ENCODE results near the gene MGRN1.

MGRN1 gene

DNA sequence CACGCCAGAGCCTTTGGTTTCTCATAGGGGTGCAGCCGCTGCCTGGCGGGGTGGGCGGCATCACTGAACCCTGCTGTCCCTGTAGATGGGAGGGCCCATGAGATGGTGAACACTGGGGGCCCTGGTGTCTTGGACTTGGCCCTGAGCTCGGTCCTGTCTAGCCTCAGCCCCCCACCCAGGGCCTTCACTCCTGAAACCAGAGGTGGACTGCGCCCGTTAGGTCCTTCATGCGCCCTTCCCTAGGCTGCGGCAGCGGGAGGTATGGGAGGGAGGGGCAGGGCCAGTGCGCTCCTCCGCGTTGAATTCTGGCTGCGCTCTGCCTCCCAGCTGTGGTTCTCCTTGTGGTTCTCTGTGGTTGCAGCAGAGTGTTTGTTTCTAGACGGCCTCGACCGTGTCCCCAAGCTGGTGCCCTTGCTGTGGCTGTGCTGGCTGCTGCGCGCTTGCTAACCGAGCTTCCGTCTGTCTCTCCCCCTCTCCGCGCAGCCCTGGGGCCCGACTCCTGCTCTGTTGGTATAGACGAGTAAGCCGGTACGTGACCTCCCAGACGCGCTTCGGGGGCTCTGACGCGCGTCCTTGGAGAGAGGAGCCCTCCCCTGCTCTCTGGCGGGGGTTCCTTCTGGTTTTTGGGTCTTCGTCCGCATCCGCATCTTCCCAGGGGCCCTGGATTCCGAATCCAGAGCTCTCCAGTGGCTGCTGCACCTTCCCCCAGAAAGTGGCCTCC is 61.3 kb downstream of the MGRN1 start:
- no peak for TF ChIP-seq JUND (IDR thresholded peaks at IDR 0.05; ENCODE audit: low read depth)
- in situ Hi-C loops (cut with HindIII; ENCODE audit: low pct_unique_long_range_greater_than_20kb, low sequenced_read_pairs), result no loop called here
- DNase-seq (ENCODE audit: low read depth in 1 of 2, low spot score in 1 of 2), result no peak

DNA sequence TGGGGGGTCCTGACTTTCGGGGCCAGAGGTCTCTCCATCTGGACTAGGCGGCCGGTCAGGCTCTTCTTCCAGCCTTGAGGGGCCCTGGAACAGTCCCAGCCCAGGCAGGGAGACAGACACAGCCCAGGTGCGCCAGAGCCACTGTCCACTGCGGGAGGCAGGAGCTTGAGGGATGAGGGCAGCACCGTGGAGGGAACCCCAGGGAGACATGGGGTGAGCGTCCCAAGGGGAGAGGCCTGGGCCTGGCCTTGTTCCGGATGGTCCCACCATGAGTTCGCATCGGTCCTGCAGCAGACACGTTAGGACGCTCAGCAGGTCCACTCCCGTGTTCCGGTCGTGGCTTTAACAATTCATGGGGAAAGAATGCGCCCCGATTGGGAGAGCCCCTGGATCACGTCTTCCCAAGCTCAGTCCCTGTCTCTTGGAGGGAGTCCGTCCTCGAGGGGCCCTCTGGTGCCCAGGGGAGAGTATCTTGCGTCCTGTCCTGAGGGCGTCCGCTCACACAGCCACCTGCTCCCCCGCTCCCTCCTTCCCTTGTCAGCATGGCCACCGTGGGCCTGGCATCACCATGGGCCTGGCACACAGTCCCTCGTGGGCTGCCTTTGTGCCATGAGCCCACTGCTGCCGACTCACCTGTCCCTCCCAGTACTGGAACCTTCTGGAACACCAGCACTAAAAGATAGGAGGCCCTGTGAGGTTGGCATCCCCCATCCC is 62.0 kb downstream of the MGRN1 start:
- in situ Hi-C loops (cut with HindIII; ENCODE audit: low pct_unique_long_range_greater_than_20kb, low sequenced_read_pairs), result no loop called here
- no peak for DNase-seq (ENCODE audit: low read depth in 1 of 2, low spot score in 1 of 2)
- no peak for TF ChIP-seq JUND (IDR thresholded peaks at IDR 0.05; ENCODE audit: low read depth)

DNA sequence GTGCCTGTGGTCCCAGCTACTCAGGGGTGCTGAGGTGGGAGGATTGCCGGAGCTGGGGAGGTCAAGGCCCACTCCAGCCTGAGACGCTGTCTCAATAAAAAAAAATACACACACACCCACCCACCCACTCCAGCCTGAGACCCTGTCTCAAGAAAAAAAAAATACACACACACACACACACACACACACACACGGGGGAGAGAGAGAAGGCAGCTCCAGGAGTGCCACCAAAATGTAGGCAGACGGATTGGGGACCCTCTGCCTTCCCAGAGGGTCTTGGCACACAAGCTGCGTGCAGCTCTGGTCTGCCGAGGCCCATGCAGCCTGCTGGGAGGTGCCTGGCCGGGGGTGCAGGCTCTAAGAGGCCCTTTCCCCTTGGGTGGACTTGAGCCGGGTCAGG is 62.8 kb downstream of the MGRN1 start:
- DNase-seq (ENCODE audit: low read depth in 1 of 2, low spot score in 1 of 2), result no peak
- in situ Hi-C loops (cut with HindIII; ENCODE audit: low pct_unique_long_range_greater_than_20kb, low sequenced_read_pairs), result no loop called here
- no peak for TF ChIP-seq JUND (IDR thresholded peaks at IDR 0.05; ENCODE audit: low read depth)

- in situ Hi-C loops (cut with HindIII; ENCODE audit: low pct_unique_long_range_greater_than_20kb, low sequenced_read_pairs), result no loop called here
- DNase-seq (ENCODE audit: low read depth in 1 of 2, low spot score in 1 of 2), result no peak
- no peak for TF ChIP-seq JUND (IDR thresholded peaks at IDR 0.05; ENCODE audit: low read depth)
These were observed 63.5 kb downstream of the MGRN1 start for GRCh38 chr16:4687946-4688673.

GRCh38 chr16:4688674-4689045 is 64.0 kb downstream of the MGRN1 start:
- no peak for TF ChIP-seq JUND (IDR thresholded peaks at IDR 0.05; ENCODE audit: low read depth)
- DNase-seq (ENCODE audit: low read depth in 1 of 2, low spot score in 1 of 2), result no peak
- in situ Hi-C loops (cut with HindIII; ENCODE audit: low pct_unique_long_range_greater_than_20kb, low sequenced_read_pairs), result no loop called here

- TF ChIP-seq JUND (IDR thresholded peaks at IDR 0.05; ENCODE audit: low read depth), result no peak
- in situ Hi-C loops (cut with HindIII; ENCODE audit: low pct_unique_long_range_greater_than_20kb, low sequenced_read_pairs), result no loop called here
- DNase-seq (ENCODE audit: low read depth in 1 of 2, low spot score in 1 of 2), result no peak
These were observed 64.6 kb downstream of the MGRN1 start for GRCh38 chr16:4689091-4689671.

DNA sequence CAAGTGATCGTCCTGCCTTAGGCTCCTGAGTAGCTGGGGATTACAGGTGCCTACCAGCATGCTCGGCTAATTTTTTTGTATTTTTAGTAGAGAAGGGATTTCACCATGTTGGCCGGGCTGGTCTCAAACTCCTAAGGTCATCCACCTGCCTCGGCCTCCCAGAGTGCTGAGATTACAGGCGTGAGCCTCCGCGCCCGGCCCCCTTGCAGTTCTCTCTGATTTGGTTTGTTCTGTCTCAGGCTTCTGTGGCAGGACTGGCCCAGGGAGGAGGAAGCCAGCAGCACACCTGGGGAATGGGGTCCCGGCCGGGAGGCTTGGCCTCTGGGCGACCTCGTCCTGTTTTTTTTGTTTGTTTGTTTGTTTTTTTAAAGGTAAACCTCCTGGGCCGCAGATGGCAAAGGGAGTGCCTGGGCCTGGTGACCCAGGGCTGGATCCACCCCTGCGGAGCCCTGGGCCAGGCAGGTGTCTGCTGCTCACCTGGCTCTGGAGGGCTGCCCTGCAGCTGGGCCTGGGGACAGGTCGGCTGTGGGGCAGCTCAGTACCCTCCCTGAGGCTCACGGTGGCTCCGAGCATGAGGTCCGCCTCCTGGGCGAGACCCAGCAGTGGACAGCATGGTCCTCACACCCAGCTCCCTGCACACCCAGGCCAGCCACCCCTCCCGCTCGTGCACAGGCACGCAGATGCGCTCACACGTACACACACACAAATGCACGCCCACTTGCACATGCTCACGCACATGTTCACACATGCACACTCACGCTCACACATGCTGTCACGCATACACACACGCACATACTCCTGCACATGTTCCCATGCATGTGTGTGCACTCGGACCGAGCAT is 65.5 kb downstream of the MGRN1 start:
- TF ChIP-seq JUND (IDR thresholded peaks at IDR 0.05; ENCODE audit: low read depth), result no peak
- in situ Hi-C loops (cut with HindIII; ENCODE audit: low pct_unique_long_range_greater_than_20kb, low sequenced_read_pairs), result no loop called here
- DNase-seq (ENCODE audit: low read depth in 1 of 2, low spot score in 1 of 2), result no peak

DNA sequence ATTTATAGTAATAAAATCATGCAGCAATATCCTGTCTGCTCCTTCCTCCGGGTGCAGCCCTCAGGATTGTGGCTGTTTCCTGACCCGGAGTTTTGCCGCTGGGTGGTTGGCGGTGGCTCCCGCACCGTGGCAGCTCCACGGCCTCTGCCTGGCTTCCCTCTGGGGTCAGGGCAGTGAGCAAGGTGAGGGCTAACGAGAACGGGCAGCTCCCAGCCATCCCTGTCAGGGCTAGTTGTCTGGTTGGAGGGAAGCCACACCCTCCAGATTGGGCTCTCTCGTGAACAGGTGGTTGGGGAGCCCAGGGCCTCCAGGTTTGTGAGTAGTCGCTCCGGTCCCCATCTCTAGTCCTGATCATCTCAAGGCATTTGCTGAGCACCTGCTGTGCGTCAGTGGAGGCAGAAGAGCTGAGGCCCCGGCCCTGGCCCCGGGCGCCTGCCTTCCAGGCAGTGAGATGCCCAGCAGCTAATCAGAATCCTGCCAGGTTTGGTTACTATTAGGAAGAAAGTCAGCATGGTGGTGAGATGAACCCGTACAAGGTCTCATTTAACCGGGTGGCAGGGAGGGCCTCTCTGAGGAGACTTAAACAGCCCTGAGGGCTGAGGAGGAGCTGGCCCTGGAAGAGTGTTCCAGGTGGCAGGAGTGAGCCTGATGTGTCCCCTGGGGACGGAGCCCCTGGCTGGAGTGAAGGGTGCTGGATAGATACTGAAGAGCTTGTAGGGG is 66.5 kb downstream of the MGRN1 start:
- no peak for TF ChIP-seq JUND (IDR thresholded peaks at IDR 0.05; ENCODE audit: low read depth)
- in situ Hi-C loops (cut with HindIII; ENCODE audit: low pct_unique_long_range_greater_than_20kb, low sequenced_read_pairs), result no loop called here
- DNase-seq (ENCODE audit: low read depth in 1 of 2, low spot score in 1 of 2), result no peak

- DNase-seq (ENCODE audit: low read depth in 1 of 2, low spot score in 1 of 2), result no peak
- in situ Hi-C loops (cut with HindIII; ENCODE audit: low pct_unique_long_range_greater_than_20kb, low sequenced_read_pairs), result no loop called here
- no peak for TF ChIP-seq JUND (IDR thresholded peaks at IDR 0.05; ENCODE audit: low read depth)
These were observed 67.2 kb downstream of the MGRN1 start for GRCh38 chr16:4691666-4692412.

GRCh38 chr16:4692460-4693295 is 68.1 kb downstream of the MGRN1 start:
- in situ Hi-C loops (cut with HindIII; ENCODE audit: low pct_unique_long_range_greater_than_20kb, low sequenced_read_pairs), result no loop called here
- TF ChIP-seq JUND (IDR thresholded peaks at IDR 0.05; ENCODE audit: low read depth), result no peak

More at GRCh38 chr16:4692460-4693295, 68.1 kb downstream of the MGRN1 start:
- no peak for DNase-seq (ENCODE audit: low read depth in 1 of 2, low spot score in 1 of 2)

Data from T47D (cell line).